ENCODE results near the gene IGSF21. TPM values are rescaled to one million over a fixed set of nuclear protein-coding genes. Genes with fewer than 3 reads are reported as not detected.

The IGSF21 gene
- total RNA-seq, 1 experiment from 2014 or later, result not detected

- CTCF ChIA-PET, result no interaction called here
- peaks cover 3% of the 10 kb centered on the region for H3K9me3 Mint-ChIP-seq (ENCODE audit: unreplicated experiment)
Observed at GRCh38 chr1:18337757-18338156, 230.2 kb downstream of the IGSF21 start.

DNA sequence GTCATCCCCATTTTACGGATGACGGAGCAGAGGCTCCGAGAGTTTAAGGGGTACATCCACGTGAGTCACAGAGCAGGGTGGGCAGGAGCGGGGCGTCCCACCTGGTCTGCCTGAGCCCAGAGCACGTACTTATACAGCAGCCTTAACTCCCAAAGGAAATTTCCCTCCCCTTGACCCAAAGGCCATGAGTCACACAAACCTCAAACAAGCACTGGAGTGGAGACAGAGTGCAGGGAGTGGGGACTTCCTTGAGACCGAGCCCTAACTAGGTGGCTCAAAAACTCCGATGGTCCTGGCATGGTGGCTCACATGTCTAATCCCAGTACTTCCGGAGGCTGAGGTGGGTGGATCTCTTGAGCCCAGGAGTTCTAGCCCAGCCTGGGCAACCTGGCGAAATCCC is 231.6 kb downstream of the IGSF21 start:
- Mint-ChIP-seq H3K36me3 (ENCODE audit: insufficient read depth, unreplicated experiment) (no peaks in the 10 kb centered on the region), H3K4me3 (ENCODE audit: unreplicated experiment) (no peak overlapping the region), H3K9me3 (ENCODE audit: unreplicated experiment) (no peaks in the 10 kb centered on the region), H3K27me3 (ENCODE audit: insufficient read depth, unreplicated experiment) (peaks cover 15% of the 10 kb centered on the region), H3K27ac (ENCODE audit: low read depth, unreplicated experiment) (no peak overlapping the region), H3K4me1 (ENCODE audit: insufficient read depth, unreplicated experiment) (no peaks in the 10 kb centered on the region)
- no TSS peak for BruUV-seq (replicated peaks)
- CTCF ChIA-PET, result no interaction called here
- DNase-seq (ENCODE audit: unreplicated experiment), result no peak
- TF ChIP-seq CTCF (IDR thresholded peaks at IDR 0.05; ENCODE audit: unreplicated experiment), result no peak
- intact Hi-C loops (cut with micrococcal nuclease), result no loop called here
- POLR2A ChIA-PET, result no interaction called here

More at GRCh38 chr1:18337757-18338156, 230.2 kb downstream of the IGSF21 start:
- Mint-ChIP-seq H3K27ac (ENCODE audit: low read depth, unreplicated experiment) (no peak overlapping the region), H3K4me3 (ENCODE audit: unreplicated experiment) (no peak overlapping the region), H3K27me3 (ENCODE audit: insufficient read depth, unreplicated experiment) (peaks cover 9% of the 10 kb centered on the region), H3K4me1 (ENCODE audit: insufficient read depth, unreplicated experiment) (no peaks in the 10 kb centered on the region), H3K36me3 (ENCODE audit: insufficient read depth, unreplicated experiment) (no peaks in the 10 kb centered on the region)
- BruUV-seq (replicated peaks), result no TSS peak
- TF ChIP-seq CTCF (IDR thresholded peaks at IDR 0.05; ENCODE audit: unreplicated experiment), result no peak
- no peak for DNase-seq (ENCODE audit: unreplicated experiment)
- POLR2A ChIA-PET, result no interaction called here
- intact Hi-C loops (cut with micrococcal nuclease), result no loop called here

DNA sequence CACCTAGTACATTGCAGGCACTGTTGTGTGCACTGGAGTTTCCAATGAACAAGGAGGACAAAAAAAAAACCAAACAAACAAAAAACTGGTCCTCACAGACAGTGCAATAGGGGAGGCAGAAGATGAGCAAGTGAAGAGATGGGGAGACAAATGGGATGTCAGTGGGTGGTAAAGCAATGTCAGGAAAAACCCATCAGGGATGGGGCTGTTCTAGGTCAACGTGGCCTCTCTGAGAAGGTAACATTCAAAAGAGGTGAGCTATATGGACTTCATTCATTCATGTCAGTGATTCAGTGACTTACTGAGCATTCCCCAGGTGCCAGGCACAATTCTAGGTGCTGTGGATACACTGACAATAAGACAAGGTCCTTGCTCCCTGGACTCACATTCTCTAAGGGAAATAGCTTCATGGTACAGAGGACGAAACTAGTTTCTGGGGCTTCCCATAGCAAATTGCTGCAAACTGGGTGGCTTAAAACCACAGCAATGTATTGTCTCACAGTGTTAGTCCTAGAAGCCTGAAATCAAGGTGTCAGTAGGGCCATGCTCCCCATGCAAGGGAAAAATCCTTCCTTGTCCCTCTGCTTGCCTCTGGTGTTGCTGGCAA is 232.7 kb downstream of the IGSF21 start:
- CTCF ChIA-PET, result no interaction called here
- intact Hi-C loops (cut with micrococcal nuclease), result no loop called here
- POLR2A ChIA-PET, result no interaction called here
- H3K27ac Mint-ChIP-seq (ENCODE audit: low read depth, unreplicated experiment), result no peak overlapping the region
- BruUV-seq (replicated peaks), result no TSS peak
- no peak overlapping the region for H3K4me3 Mint-ChIP-seq (ENCODE audit: unreplicated experiment)
- H3K4me1 Mint-ChIP-seq (ENCODE audit: insufficient read depth, unreplicated experiment), result no peaks in the 10 kb centered on the region
- no peaks in the 10 kb centered on the region for H3K36me3 Mint-ChIP-seq (ENCODE audit: insufficient read depth, unreplicated experiment)
- peaks cover 15% of the 10 kb centered on the region for H3K27me3 Mint-ChIP-seq (ENCODE audit: insufficient read depth, unreplicated experiment)
- no peak for TF ChIP-seq CTCF (IDR thresholded peaks at IDR 0.05; ENCODE audit: unreplicated experiment)
- no peaks in the 10 kb centered on the region for H3K9me3 Mint-ChIP-seq (ENCODE audit: unreplicated experiment)
- DNase-seq (ENCODE audit: unreplicated experiment), result no peak

DNA sequence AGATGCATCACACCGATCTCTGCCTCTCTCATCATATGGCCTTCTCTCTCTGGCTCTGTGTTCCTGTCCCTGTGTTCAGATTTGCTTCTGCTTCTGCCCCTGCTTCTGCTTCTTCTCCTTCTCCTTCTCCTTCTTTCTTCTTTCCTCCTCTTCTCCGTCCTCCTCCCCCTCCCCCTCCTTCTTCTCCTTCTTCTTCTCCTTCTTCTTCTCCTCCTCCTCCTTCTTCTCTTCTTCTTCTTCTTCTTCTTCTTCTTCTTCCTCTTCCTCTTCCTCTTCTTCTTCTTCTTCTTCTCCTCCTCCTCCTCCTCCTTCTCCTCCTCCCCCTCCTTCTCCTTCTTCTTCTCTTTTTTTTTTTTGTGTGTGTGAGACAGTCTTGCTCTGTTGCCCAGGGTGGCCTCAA is 233.2 kb downstream of the IGSF21 start:
- Mint-ChIP-seq H3K36me3 (ENCODE audit: insufficient read depth, unreplicated experiment) (no peaks in the 10 kb centered on the region), H3K9me3 (ENCODE audit: unreplicated experiment) (no peaks in the 10 kb centered on the region), H3K4me3 (ENCODE audit: unreplicated experiment) (no peak overlapping the region), H3K4me1 (ENCODE audit: insufficient read depth, unreplicated experiment) (no peaks in the 10 kb centered on the region), H3K27ac (ENCODE audit: low read depth, unreplicated experiment) (no peak overlapping the region), H3K27me3 (ENCODE audit: insufficient read depth, unreplicated experiment) (peaks cover 15% of the 10 kb centered on the region)
- no peak for DNase-seq (ENCODE audit: unreplicated experiment)
- ChIA-PET POLR2A (no interaction called here), CTCF (no interaction called here)
- no TSS peak for BruUV-seq (replicated peaks)
- no peak for TF ChIP-seq CTCF (IDR thresholded peaks at IDR 0.05; ENCODE audit: unreplicated experiment)
- intact Hi-C loops (cut with micrococcal nuclease), result no loop called here
